Esophagus muscularis mucosa (tissue), 4 donors: Measurements from ENCODE around the gene SCO2.

ENCODE experiments used
- EP300 ChIP-seq: sonication (generic); formaldehyde crosslinking; IDR thresholded peaks from one replicate; pipeline ENCODE4 v1.6.1; 2017; ENCODE audit warnings: antibody characterized with exemption
- POLR2A ChIP-seq: fragments of 450-650 bp; IDR thresholded peaks from one replicate; pipeline ENCODE4 v1.6.1; 2017; ENCODE audit warnings: antibody characterized with exemption, moderate library complexity, mild to moderate bottlenecking, low read depth
- TF ChIP-seq, protein P1 (sequence below), 3 experiments: fragments of 200-600 bp in 2 of 3; fragments of 450-650 bp in 1 of 3; sonication (generic) in 2 of 3; IDR thresholded peaks; one replicate each; pipeline ENCODE4 v1.5.1; 2017 to 2019; ENCODE audit warnings: antibody characterized with exemption in 3 of 3, mild to moderate bottlenecking in 2 of 3, moderate library complexity in 1 of 3

DNA sequence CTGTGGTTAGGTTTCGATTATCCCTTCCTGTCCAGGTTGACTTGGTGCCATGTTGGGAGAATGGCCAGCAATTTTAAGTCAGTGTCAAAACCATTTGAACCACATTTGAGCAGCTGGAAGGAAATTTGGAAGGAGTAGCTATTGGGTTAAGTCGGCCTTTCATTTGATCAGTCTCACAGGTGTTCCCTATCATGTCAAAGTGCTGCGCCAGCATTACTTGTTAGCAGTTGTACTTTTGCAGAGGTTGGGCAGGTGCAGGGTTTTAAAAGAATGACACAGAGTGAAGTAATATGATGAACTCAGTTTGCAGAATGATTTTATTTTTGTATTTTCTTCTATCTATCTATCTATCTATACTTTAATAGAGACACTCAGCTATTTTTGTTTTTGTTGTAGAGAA lies 10.8 kb upstream of the SCO2 start:
- TF ChIP-seq, protein P1, sequence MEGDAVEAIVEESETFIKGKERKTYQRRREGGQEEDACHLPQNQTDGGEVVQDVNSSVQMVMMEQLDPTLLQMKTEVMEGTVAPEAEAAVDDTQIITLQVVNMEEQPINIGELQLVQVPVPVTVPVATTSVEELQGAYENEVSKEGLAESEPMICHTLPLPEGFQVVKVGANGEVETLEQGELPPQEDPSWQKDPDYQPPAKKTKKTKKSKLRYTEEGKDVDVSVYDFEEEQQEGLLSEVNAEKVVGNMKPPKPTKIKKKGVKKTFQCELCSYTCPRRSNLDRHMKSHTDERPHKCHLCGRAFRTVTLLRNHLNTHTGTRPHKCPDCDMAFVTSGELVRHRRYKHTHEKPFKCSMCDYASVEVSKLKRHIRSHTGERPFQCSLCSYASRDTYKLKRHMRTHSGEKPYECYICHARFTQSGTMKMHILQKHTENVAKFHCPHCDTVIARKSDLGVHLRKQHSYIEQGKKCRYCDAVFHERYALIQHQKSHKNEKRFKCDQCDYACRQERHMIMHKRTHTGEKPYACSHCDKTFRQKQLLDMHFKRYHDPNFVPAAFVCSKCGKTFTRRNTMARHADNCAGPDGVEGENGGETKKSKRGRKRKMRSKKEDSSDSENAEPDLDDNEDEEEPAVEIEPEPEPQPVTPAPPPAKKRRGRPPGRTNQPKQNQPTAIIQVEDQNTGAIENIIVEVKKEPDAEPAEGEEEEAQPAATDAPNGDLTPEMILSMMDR (IDR thresholded peaks at IDR 0.05), result no peak
- TF ChIP-seq POLR2A, result no peak
- no peak for TF ChIP-seq EP300
